Fibroblast of the aortic adventitia (primary cell): ENCODE data around the gene NAT10. TPM values are rescaled to one million over a fixed set of nuclear protein-coding genes. Genes with fewer than 3 reads are reported as not detected.

Experiments
- DNase-seq: peaks from one replicate; pipeline ENCODE4 v3.0.0-alpha.2; 2010; ENCODE audit warnings: low read depth
- H3K4me3 ChIP-seq: 2 replicates; pipeline ENCODE4 v1.5.1; 2011; ENCODE audit warnings: low read depth, mild to moderate bottlenecking, control low read depth, low read length, moderate library complexity
- total RNA-seq: library from RNA; depleted of rRNA; stranded (reverse); fragments of >200 nt; gene quantifications from 2 replicates; pipeline ENCODE4 v1.2.3, GENCODE V29; 2012; ENCODE audit warnings: low replicate concordance
- TF ChIP-seq, protein P1 (sequence below): IDR thresholded peaks from 2 replicates; pipeline ENCODE4 v1.5.1; 2011; ENCODE audit warnings: mild to moderate bottlenecking, low read length, control low read depth, inconsistent platforms; ENCODE audit not compliant: insufficient read depth

The NAT10 gene
- total RNA-seq, 1 donor = 29.3 TPM

DNA sequence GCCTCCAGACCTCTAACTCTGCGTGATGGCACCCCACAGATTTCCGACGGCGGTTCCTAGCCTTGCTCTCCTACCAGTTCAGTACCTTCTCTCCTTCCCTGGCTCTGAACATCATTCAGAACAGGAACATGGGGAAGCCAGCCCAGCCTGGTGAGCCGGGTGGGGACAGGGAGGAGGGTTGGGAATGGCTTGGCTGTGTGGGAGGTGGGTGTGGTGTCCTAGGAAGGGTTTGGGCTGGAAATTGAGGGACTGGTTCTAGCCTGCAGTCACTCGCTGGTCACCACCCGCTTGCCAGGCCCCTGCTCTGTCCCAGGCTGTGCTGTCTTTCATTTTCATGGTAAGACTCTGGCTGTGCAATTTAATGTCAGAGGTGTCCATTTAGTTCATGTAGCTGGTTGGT, 33.9 kb downstream of the NAT10 start:
- TF ChIP-seq, protein P1, sequence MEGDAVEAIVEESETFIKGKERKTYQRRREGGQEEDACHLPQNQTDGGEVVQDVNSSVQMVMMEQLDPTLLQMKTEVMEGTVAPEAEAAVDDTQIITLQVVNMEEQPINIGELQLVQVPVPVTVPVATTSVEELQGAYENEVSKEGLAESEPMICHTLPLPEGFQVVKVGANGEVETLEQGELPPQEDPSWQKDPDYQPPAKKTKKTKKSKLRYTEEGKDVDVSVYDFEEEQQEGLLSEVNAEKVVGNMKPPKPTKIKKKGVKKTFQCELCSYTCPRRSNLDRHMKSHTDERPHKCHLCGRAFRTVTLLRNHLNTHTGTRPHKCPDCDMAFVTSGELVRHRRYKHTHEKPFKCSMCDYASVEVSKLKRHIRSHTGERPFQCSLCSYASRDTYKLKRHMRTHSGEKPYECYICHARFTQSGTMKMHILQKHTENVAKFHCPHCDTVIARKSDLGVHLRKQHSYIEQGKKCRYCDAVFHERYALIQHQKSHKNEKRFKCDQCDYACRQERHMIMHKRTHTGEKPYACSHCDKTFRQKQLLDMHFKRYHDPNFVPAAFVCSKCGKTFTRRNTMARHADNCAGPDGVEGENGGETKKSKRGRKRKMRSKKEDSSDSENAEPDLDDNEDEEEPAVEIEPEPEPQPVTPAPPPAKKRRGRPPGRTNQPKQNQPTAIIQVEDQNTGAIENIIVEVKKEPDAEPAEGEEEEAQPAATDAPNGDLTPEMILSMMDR = no peak
- H3K4me3 ChIP-seq = no peak overlapping the region
- DNase-seq = no peak

DNA sequence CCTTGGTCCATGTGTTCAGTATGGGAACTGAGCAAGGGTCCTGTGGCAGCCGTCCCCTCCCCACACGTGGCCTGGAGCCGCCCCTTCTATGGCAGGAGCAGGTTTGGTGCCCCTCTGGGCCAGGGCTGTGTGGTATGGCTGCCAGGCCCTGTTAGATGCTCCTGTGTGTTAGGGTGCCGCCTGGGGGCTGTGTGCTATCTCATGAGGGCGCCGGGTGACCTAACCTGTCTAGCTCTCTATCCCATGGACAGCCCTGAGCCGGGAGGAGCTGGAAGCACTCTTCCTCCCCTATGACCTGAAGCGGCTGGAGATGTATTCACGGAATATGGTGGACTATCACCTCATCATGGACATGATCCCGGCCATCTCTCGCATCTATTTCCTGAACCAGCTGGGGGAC, 34.7 kb downstream of the NAT10 start:
- TF ChIP-seq, protein P1 = no peak
- DNase-seq = no peak
- no peak overlapping the region for H3K4me3 ChIP-seq

DNA sequence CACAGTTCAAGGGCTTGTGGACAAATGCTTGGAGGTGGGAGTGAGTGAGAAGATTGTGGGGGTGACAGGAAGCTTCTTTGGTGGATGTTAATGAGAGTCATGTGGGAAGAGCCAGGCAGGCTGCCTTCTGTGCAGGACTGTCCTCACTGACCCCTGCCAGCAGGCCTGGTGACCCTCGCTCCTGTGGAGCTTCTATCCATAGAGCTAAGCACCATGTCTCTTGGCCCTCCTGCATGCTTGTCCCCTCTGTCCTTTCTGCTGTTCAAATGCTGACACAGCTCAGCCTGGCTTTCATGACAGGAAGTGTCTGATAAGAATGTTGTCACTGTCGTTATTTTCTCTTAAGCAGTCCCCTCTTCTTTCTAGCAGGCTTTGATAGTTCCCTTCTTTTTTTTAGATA, 37.6 kb downstream of the NAT10 start:
- no peak for DNase-seq
- H3K4me3 ChIP-seq = no peak overlapping the region
- TF ChIP-seq, protein P1 = no peak

DNA sequence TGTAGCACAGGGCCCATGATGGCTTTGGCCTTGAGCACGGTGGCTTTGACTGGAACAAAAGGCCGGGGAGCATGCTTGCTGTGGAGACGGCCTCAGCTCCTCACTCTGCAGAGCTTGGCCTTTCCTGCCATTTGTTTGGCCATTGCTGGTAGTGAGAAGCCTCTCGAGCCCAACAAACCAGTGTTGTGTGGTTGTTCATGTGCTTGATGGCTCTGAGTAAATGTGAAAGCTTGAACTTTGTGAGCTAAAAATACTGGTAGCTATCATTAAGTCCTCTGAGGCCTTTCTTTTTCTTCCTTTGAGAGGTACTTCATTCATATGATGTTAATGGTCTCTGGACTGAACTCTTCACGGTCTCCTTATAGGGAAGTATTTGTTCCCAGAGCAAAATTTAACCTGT, 39.6 kb downstream of the NAT10 start:
- no peak for DNase-seq
- TF ChIP-seq, protein P1 = no peak
- H3K4me3 ChIP-seq = no peak overlapping the region

DNA sequence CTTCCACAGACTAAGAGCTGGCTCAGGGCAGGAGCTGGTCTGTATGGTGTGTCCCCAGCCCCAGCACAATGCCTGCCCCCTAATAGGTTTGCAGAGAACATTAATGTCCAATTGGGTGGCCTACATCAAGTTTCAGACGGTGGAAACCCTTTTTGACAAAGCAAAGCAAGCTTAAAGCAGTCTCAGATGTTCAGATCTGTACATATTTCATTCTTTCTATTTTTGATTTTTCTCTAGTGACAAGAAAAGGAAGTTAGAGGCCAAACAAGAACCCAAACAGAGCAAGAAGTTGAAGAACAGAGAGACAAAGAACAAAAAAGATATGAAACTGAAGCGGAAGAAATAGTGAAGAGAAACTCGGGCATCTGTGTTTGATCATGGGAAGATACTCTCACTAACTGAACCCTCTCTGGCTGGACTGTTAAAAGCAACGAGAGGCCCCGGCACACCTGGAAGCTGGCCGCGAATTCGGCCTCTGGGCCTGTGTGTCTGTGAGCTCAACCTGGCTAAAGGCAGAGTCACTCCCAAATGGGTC, 40.5 kb downstream of the NAT10 start:
- DNase-seq = no peak
- no peak overlapping the region for H3K4me3 ChIP-seq
- TF ChIP-seq, protein P1 = no peak

DNA sequence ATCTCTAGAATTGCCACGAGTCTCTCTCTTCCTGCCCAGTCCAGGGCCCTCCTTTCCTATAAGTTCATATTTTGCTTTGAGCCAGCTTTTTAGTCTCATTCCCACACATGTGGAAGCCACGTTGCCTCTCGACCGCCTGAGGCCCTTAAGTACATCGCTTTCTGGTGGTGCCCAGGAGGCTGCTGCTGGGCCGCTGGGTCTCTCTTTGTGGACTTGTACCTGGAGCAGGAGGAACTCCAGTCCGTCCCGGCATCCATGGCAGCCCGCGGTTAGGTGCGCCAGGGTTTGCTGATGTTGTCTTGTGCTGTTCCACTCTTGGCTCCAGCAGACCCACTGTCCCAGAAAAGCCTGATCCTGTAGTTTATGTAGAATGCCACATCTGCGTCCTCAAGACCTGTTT, 41.0 kb downstream of the NAT10 start:
- DNase-seq = no peak
- TF ChIP-seq, protein P1 = no peak
- no peak overlapping the region for H3K4me3 ChIP-seq

DNA sequence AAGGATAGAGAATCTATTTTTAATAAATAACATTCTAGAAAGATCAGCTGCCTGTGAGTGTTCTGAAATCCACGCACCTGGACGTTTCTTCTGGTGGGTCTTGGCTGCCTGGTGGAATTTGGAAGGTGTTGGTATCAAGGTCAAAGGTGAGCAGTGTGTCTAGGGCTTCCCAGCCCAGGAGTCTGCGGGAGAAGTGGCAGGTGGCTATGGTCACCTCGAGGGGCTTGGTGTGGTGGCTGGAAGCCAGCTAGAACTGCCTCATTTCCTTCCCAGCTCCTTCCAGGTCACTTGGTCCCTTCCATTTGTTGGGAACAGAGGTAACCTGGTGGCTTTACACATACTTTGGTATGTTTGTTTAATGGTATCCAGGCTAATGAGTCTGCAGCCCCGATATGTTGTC, 41.4 kb downstream of the NAT10 start:
- no peak for DNase-seq
- no peak overlapping the region for H3K4me3 ChIP-seq
- TF ChIP-seq, protein P1 = no peak
